Measurements from ENCODE around the gene SOCS1. TPM values are rescaled to one million over a fixed set of nuclear protein-coding genes. Genes with fewer than 3 reads are reported as not detected.

The SOCS1 gene
- total and polyA plus RNA-seq, 4 donors, result 1.8 to 10.9 (median 2.3) TPM

DNA sequence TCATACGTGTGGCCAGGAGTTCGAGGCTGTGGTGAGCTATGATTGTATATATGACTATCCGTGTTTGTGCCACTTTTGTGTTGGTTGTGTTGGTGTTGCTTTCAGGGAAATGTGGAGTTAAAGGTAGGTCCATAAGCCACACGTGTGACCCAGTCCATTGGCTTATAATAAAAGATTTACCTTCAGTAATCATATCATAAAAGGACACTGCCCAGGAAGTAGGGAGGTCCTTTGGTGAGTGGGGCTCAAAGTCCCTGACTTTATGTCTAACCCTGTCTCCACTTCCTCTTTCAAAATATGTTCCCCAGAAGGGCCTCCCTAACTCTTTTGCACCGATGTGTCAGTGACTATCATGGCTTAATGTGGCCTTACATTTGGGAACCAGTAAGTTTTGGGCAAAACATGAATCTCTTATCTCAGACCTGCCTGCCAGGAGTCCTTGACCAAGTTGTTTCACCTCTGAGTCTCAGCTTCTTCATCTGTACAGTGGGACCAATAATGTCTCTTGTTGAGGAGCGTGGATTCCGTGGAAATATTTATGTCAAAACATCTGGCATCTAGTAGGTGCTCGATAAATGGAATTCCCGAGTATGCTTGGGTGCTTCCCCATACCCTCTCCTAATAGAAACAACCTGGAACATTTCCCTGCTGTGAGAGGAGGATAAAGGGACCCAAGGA is 8.3 kb upstream of the SOCS1 start:
- Histone ChIP-seq H3K27me3 (ENCODE audit: control insufficient read depth in 4 of 4, insufficient read depth in 4 of 4, low read length in 3 of 4) (no peaks in the 10 kb centered on the region), H3K36me3 (ENCODE audit: control insufficient read depth in 4 of 4, insufficient read depth in 3 of 4, low read depth in 1 of 4, low read length in 3 of 4) (no peaks in the 10 kb centered on the region), H3K4me1 (ENCODE audit: control insufficient read depth in 4 of 4, insufficient read depth in 4 of 4, low read length in 3 of 4) (peaks cover 0 to 5% (median 2%) of the 10 kb centered on the region in 4 donors), H3K4me3 (ENCODE audit: low read depth in 1 of 3, low read length in 3 of 3) (no peak overlapping the region), H3K9ac (ENCODE audit: low read depth in 1 of 2, low read length in 2 of 2) (no peak overlapping the region), H3K9me3 (ENCODE audit: control insufficient read depth in 4 of 4, low read length in 3 of 4) (no peaks in the 10 kb centered on the region), H3K27ac (ENCODE audit: low read depth in 1 of 2, low read length in 2 of 2) (no peak overlapping the region)
- 85% methylated on average over 9 of the region's 9 CpGs for WGBS
- no peak for DNase-seq (ENCODE audit: low spot score)
- TF ChIP-seq YY1 (IDR thresholded peaks at IDR 0.05) (no peak), FOXA2 (IDR thresholded peaks at IDR 0.05) (no peak)
- TF ChIP-seq, protein P1, sequence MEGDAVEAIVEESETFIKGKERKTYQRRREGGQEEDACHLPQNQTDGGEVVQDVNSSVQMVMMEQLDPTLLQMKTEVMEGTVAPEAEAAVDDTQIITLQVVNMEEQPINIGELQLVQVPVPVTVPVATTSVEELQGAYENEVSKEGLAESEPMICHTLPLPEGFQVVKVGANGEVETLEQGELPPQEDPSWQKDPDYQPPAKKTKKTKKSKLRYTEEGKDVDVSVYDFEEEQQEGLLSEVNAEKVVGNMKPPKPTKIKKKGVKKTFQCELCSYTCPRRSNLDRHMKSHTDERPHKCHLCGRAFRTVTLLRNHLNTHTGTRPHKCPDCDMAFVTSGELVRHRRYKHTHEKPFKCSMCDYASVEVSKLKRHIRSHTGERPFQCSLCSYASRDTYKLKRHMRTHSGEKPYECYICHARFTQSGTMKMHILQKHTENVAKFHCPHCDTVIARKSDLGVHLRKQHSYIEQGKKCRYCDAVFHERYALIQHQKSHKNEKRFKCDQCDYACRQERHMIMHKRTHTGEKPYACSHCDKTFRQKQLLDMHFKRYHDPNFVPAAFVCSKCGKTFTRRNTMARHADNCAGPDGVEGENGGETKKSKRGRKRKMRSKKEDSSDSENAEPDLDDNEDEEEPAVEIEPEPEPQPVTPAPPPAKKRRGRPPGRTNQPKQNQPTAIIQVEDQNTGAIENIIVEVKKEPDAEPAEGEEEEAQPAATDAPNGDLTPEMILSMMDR (IDR thresholded peaks at IDR 0.05; ENCODE audit: low read depth, low read length, missing input control), result no peak

DNA sequence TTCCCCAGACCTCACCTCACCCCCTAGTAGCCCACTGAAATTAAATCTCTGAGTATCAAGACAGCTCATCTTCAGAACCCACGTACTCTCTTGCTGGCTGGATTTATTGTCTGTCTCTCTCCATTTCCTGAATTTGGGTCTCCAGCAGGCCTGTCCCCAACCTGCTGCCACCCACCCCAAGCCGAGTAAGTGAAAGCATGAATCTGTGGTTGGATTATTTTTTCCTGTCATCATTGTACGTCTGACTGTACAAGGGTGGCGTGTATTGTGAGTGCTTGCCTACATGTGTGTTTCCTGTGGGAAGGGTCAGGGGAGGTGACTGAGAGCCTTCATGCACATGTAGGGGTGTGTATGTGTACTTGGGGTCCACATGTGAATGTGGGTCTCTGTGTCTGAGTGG is 7.7 kb upstream of the SOCS1 start:
- H3K4me1 ChIP-seq (ENCODE audit: control insufficient read depth in 4 of 4, insufficient read depth in 4 of 4, low read length in 3 of 4), result peaks cover 0 to 11% (median 5%) of the 10 kb centered on the region in 4 donors
- no peaks in the 10 kb centered on the region for H3K27me3 ChIP-seq (ENCODE audit: control insufficient read depth in 4 of 4, insufficient read depth in 4 of 4, low read length in 3 of 4)
- no peaks in the 10 kb centered on the region for H3K36me3 ChIP-seq (ENCODE audit: control insufficient read depth in 4 of 4, insufficient read depth in 3 of 4, low read depth in 1 of 4, low read length in 3 of 4)
- no peak overlapping the region for H3K9ac ChIP-seq (ENCODE audit: low read depth in 1 of 2, low read length in 2 of 2)
- H3K27ac ChIP-seq (ENCODE audit: low read depth in 1 of 2, low read length in 2 of 2), result no peak overlapping the region
- WGBS, result 75% methylated on average over 4 of the region's 4 CpGs
- DNase-seq (ENCODE audit: low spot score), result no peak
- H3K9me3 ChIP-seq (ENCODE audit: control insufficient read depth in 4 of 4, low read length in 3 of 4), result no peaks in the 10 kb centered on the region
- TF ChIP-seq, protein P2, sequence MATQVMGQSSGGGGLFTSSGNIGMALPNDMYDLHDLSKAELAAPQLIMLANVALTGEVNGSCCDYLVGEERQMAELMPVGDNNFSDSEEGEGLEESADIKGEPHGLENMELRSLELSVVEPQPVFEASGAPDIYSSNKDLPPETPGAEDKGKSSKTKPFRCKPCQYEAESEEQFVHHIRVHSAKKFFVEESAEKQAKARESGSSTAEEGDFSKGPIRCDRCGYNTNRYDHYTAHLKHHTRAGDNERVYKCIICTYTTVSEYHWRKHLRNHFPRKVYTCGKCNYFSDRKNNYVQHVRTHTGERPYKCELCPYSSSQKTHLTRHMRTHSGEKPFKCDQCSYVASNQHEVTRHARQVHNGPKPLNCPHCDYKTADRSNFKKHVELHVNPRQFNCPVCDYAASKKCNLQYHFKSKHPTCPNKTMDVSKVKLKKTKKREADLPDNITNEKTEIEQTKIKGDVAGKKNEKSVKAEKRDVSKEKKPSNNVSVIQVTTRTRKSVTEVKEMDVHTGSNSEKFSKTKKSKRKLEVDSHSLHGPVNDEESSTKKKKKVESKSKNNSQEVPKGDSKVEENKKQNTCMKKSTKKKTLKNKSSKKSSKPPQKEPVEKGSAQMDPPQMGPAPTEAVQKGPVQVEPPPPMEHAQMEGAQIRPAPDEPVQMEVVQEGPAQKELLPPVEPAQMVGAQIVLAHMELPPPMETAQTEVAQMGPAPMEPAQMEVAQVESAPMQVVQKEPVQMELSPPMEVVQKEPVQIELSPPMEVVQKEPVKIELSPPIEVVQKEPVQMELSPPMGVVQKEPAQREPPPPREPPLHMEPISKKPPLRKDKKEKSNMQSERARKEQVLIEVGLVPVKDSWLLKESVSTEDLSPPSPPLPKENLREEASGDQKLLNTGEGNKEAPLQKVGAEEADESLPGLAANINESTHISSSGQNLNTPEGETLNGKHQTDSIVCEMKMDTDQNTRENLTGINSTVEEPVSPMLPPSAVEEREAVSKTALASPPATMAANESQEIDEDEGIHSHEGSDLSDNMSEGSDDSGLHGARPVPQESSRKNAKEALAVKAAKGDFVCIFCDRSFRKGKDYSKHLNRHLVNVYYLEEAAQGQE (IDR thresholded peaks at IDR 0.05), result no peak
- TF ChIP-seq FOXA1 (IDR thresholded peaks at IDR 0.05) (no peak), JUND (IDR thresholded peaks at IDR 0.05) (no peak), HNF4G (IDR thresholded peaks at IDR 0.05) (no peak), GABPA (IDR thresholded peaks at IDR 0.05 in 1 of 2, conservative IDR thresholded peaks at IDR 0.05 in 1 of 2) (no peak)
- no peak overlapping the region for H3K4me3 ChIP-seq (ENCODE audit: low read depth in 1 of 3, low read length in 3 of 3)

DNA sequence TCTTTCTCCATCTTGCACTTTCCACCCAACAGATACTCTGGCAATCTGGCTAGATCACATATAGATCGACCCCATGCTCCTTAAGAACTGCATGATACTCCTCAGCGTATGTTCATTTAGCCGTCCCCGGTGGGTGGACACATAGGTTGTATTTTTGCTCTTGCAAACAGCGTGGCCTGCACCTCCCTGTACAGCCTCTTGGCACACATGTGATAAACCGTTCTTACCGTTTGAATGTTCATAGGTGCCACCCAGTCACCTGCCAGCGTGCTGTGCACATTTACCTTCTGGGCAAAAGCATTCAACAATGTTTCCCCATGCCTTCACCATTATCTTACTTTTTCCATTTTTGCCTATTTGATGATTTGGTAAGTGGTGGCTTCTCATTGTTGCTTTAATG is 6.9 kb upstream of the SOCS1 start:
- H3K27ac ChIP-seq (ENCODE audit: low read depth in 1 of 2, low read length in 2 of 2), result no peak overlapping the region
- no peaks in the 10 kb centered on the region for H3K9me3 ChIP-seq (ENCODE audit: control insufficient read depth in 4 of 4, low read length in 3 of 4)
- peaks cover 0 to 19% (median 11%) of the 10 kb centered on the region in 4 donors for H3K4me1 ChIP-seq (ENCODE audit: control insufficient read depth in 4 of 4, insufficient read depth in 4 of 4, low read length in 3 of 4)
- no peaks in the 10 kb centered on the region for H3K27me3 ChIP-seq (ENCODE audit: control insufficient read depth in 4 of 4, insufficient read depth in 4 of 4, low read length in 3 of 4)
- DNase-seq (ENCODE audit: low spot score), result no peak
- WGBS, result 81% methylated on average over 8 of the region's 8 CpGs
- no peak overlapping the region for H3K9ac ChIP-seq (ENCODE audit: low read depth in 1 of 2, low read length in 2 of 2)
- no peaks in the 10 kb centered on the region for H3K36me3 ChIP-seq (ENCODE audit: control insufficient read depth in 4 of 4, insufficient read depth in 3 of 4, low read depth in 1 of 4, low read length in 3 of 4)
- TF ChIP-seq GABPA (IDR thresholded peaks at IDR 0.05 in 1 of 2, conservative IDR thresholded peaks at IDR 0.05 in 1 of 2) (no peak), TAF1 (conservative IDR thresholded peaks at IDR 0.05) (no peak), HNF4A (conservative IDR thresholded peaks at IDR 0.05) (no peak)
- TF ChIP-seq, protein P2 (IDR thresholded peaks at IDR 0.05), result no peak
- TF ChIP-seq, protein P3, sequence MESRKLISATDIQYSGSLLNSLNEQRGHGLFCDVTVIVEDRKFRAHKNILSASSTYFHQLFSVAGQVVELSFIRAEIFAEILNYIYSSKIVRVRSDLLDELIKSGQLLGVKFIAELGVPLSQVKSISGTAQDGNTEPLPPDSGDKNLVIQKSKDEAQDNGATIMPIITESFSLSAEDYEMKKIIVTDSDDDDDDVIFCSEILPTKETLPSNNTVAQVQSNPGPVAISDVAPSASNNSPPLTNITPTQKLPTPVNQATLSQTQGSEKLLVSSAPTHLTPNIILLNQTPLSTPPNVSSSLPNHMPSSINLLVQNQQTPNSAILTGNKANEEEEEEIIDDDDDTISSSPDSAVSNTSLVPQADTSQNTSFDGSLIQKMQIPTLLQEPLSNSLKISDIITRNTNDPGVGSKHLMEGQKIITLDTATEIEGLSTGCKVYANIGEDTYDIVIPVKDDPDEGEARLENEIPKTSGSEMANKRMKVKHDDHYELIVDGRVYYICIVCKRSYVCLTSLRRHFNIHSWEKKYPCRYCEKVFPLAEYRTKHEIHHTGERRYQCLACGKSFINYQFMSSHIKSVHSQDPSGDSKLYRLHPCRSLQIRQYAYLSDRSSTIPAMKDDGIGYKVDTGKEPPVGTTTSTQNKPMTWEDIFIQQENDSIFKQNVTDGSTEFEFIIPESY (IDR thresholded peaks at IDR 0.05), result no peak
- no peak overlapping the region for H3K4me3 ChIP-seq (ENCODE audit: low read depth in 1 of 3, low read length in 3 of 3)

Data from liver (tissue), 9 donors.